ENCODE measurements around the gene CALML5. TPM values are rescaled to one million over a fixed set of nuclear protein-coding genes. Genes with fewer than 3 reads are reported as not detected.

The CALML5 gene
- total RNA-seq, 1 experiment from 2014 or later = not detected

GRCh38 chr10:5482016-5482415 is 17.4 kb downstream of the CALML5 start (continued):
- TF ChIP-seq CTCF (IDR thresholded peaks at IDR 0.05) (no peak), NR2C2 (CRISPR knock-in tag; IDR thresholded peaks at IDR 0.05) (no peak), ZNF423 (CRISPR knock-in tag; IDR thresholded peaks at IDR 0.05) (no peak), SMAD4 (CRISPR knock-in tag; IDR thresholded peaks at IDR 0.05) (no peak), USF2 (CRISPR knock-in tag; IDR thresholded peaks at IDR 0.05) (no peak), ZNF281 (CRISPR knock-in tag; IDR thresholded peaks at IDR 0.05) (no peak), E2F4 (CRISPR knock-in tag; IDR thresholded peaks at IDR 0.05; ENCODE audit: borderline replicate concordance, low read depth) (no peak), KAT7 (CRISPR knock-in tag; IDR thresholded peaks at IDR 0.05; ENCODE audit: borderline replicate concordance) (no peak)

GRCh38 chr10:5481121-5481520 is 18.2 kb downstream of the CALML5 start:
- H3K27ac Mint-ChIP-seq = no peak overlapping the region
- peaks cover 9% of the 10 kb centered on the region for H3K4me1 Mint-ChIP-seq
- DNase-seq (ENCODE audit: low spot score) (no peak), ATAC-seq (no peak)
- 0 out of 2 replicates have a peak, but pooled peaks cover 5% of the 10 kb centered on the region for H3K9me3 Mint-ChIP-seq
- POLR2A ChIA-PET = no interaction called here
- no peak overlapping the region for H3K4me3 Mint-ChIP-seq
- CTCF ChIA-PET = no interaction called here
- H3K27me3 Mint-ChIP-seq (ENCODE audit: low read depth) = peaks cover 2% of the 10 kb centered on the region
- TF ChIP-seq PREB (CRISPR knock-in tag; IDR thresholded peaks at IDR 0.05; ENCODE audit: borderline replicate concordance) (no peak), ZNF532 (CRISPR knock-in tag; IDR thresholded peaks at IDR 0.05; ENCODE audit: borderline replicate concordance) (no peak), AFF4 (CRISPR knock-in tag; IDR thresholded peaks at IDR 0.05; ENCODE audit: borderline replicate concordance) (no peak), ATF6 (CRISPR knock-in tag; IDR thresholded peaks at IDR 0.05) (no peak), FOXP1 (CRISPR knock-in tag; IDR thresholded peaks at IDR 0.05; ENCODE audit: borderline replicate concordance) (no peak)
- no peaks in the 10 kb centered on the region for H3K36me3 Mint-ChIP-seq

Measured in WTC11 (cell line).